ENCODE results near the gene AKAP6. TPM values are rescaled to one million over a fixed set of nuclear protein-coding genes. Genes with fewer than 3 reads are reported as not detected.

The AKAP6 gene
- total RNA-seq, 2 donors from 2014 or later = 3.6 to 9.9 TPM

GRCh38 chr14:32587461-32587860, 258.4 kb downstream of the AKAP6 start:
- no peaks in the 10 kb centered on the region for H3K36me3 ChIP-seq
- no peak for DNase-seq (ENCODE audit: low spot score)
- no peaks in the 10 kb centered on the region for H3K4me1 ChIP-seq (replicated peaks)
- H3K27ac ChIP-seq = no peak overlapping the region
- H3K4me3 ChIP-seq = no peak overlapping the region
- no peaks in the 10 kb centered on the region for H3K27me3 ChIP-seq (replicated peaks; ENCODE audit: insufficient read depth)
- intact Hi-C loops (cut with DNase I) = no loop called here
- TF ChIP-seq CTCF (IDR thresholded peaks at IDR 0.05) (no peak), POLR2AphosphoS5 (IDR thresholded peaks at IDR 0.05) (no peak), POLR2A (IDR thresholded peaks at IDR 0.05) (no peak)
- 65% methylated on average over 1 of the region's 1 CpG for WGBS
- H3K9me3 ChIP-seq = no peaks in the 10 kb centered on the region

GRCh38 chr14:32588448-32589320, 259.6 kb downstream of the AKAP6 start:
- intact Hi-C loops (cut with DNase I) = no loop called here
- no peak for TF ChIP-seq POLR2AphosphoS5 (IDR thresholded peaks at IDR 0.05)
- peak in 2 of 4 experiments; percentile 23 to 49 for TF ChIP-seq CTCF (IDR thresholded peaks at IDR 0.05)
- TF ChIP-seq POLR2A (IDR thresholded peaks at IDR 0.05) = no peak
- no peak overlapping the region for H3K27ac ChIP-seq
- no peak for DNase-seq (ENCODE audit: low spot score)
- H3K9me3 ChIP-seq = no peaks in the 10 kb centered on the region
- WGBS = 75% methylated on average over 6 of the region's 6 CpGs
- no peak overlapping the region for H3K4me3 ChIP-seq
- H3K4me1 ChIP-seq (replicated peaks) = no peaks in the 10 kb centered on the region
- no peaks in the 10 kb centered on the region for H3K36me3 ChIP-seq
- H3K27me3 ChIP-seq (replicated peaks; ENCODE audit: insufficient read depth) = no peaks in the 10 kb centered on the region

- no peak for DNase-seq (ENCODE audit: low spot score)
- H3K27me3 ChIP-seq (replicated peaks; ENCODE audit: insufficient read depth) = no peaks in the 10 kb centered on the region
- H3K9me3 ChIP-seq = no peaks in the 10 kb centered on the region
- intact Hi-C loops (cut with DNase I) = no loop called here
- no peak for TF ChIP-seq POLR2AphosphoS5 (IDR thresholded peaks at IDR 0.05)
- TF ChIP-seq POLR2A (IDR thresholded peaks at IDR 0.05) = no peak
- no peak for TF ChIP-seq CTCF (IDR thresholded peaks at IDR 0.05)
- H3K27ac ChIP-seq = no peak overlapping the region
- H3K4me1 ChIP-seq (replicated peaks) = no peaks in the 10 kb centered on the region
- no peaks in the 10 kb centered on the region for H3K36me3 ChIP-seq
- whole genome bisulfite sequencing = 91% methylated on average over 1 of the region's 1 CpG
- H3K4me3 ChIP-seq = no peak overlapping the region
Observed at GRCh38 chr14:32590157-32590556, 261.1 kb downstream of the AKAP6 start.

- Histone ChIP-seq H3K9me3 (no peaks in the 10 kb centered on the region), H3K4me1 (replicated peaks) (no peaks in the 10 kb centered on the region), H3K4me3 (no peak overlapping the region), H3K27me3 (replicated peaks; ENCODE audit: insufficient read depth) (no peaks in the 10 kb centered on the region), H3K36me3 (no peaks in the 10 kb centered on the region), H3K27ac (no peak overlapping the region)
- WGBS = 78% methylated on average over 1 of the region's 1 CpG
- no peak for DNase-seq (ENCODE audit: low spot score)
- intact Hi-C loops (cut with DNase I) = no loop called here
- no peak for TF ChIP-seq CTCF (IDR thresholded peaks at IDR 0.05)
- TF ChIP-seq POLR2AphosphoS5 (IDR thresholded peaks at IDR 0.05) = no peak
- TF ChIP-seq POLR2A (IDR thresholded peaks at IDR 0.05) = no peak
Observed at GRCh38 chr14:32593290-32593942, 264.3 kb downstream of the AKAP6 start.
